ENCODE results near the gene CD96. TPM values are rescaled to one million over a fixed set of nuclear protein-coding genes. Genes with fewer than 3 reads are reported as not detected.

The CD96 gene
- total and polyA plus RNA-seq, 2 experiments from 2014 or later: 0.91 TPM; not detected in 1

GRCh38 chr3:111668888-111669488, 127.0 kb downstream of the CD96 start:
- H3F3A ChIP-seq (replicated peaks; ENCODE audit: low read depth): no peaks in the 10 kb centered on the region
- no peak overlapping the region for H3K4me2 ChIP-seq
- no peak overlapping the region for H3K27ac ChIP-seq (ENCODE audit: low read depth)
- H3K9me2 ChIP-seq (ENCODE audit: insufficient read depth): peaks cover 6% of the 10 kb centered on the region; the same call in 1 of the 2 replicates
- Mint-ChIP-seq H3K4me3 (no peak overlapping the region), H3K9me3 (peaks cover 5% of the 10 kb centered on the region), H3K27me3 (ENCODE audit: insufficient read depth, low read depth, poor library complexity) (peaks cover 5% of the 10 kb centered on the region), H3K36me3 (ENCODE audit: low read depth) (no peaks in the 10 kb centered on the region), H3K4me1 (peaks cover 8% of the 10 kb centered on the region), H3K27ac (no peak overlapping the region)
- ATAC-seq: peak; percentile 86
- DNase-seq (ENCODE audit: low spot score): peak; percentile 84
- no peak overlapping the region for H3K4me3 ChIP-seq
- H3K4me1 ChIP-seq (ENCODE audit: insufficient read depth): no peaks in the 10 kb centered on the region
- H3K79me2 ChIP-seq (replicated peaks; ENCODE audit: insufficient read depth): no peaks in the 10 kb centered on the region
- H2AFZ ChIP-seq: no peak overlapping the region
- TF ChIP-seq, protein P1, sequence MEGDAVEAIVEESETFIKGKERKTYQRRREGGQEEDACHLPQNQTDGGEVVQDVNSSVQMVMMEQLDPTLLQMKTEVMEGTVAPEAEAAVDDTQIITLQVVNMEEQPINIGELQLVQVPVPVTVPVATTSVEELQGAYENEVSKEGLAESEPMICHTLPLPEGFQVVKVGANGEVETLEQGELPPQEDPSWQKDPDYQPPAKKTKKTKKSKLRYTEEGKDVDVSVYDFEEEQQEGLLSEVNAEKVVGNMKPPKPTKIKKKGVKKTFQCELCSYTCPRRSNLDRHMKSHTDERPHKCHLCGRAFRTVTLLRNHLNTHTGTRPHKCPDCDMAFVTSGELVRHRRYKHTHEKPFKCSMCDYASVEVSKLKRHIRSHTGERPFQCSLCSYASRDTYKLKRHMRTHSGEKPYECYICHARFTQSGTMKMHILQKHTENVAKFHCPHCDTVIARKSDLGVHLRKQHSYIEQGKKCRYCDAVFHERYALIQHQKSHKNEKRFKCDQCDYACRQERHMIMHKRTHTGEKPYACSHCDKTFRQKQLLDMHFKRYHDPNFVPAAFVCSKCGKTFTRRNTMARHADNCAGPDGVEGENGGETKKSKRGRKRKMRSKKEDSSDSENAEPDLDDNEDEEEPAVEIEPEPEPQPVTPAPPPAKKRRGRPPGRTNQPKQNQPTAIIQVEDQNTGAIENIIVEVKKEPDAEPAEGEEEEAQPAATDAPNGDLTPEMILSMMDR (conservative IDR thresholded peaks at IDR 0.05; ENCODE audit: low read depth in 2 of 2): peak; percentile 83 to 86
- TF ChIP-seq POLR2AphosphoS5 (IDR thresholded peaks at IDR 0.05; ENCODE audit: low read depth): no peak
- H4K20me1 ChIP-seq (replicated peaks; ENCODE audit: insufficient read depth): no peaks in the 10 kb centered on the region
- H3K36me3 ChIP-seq (ENCODE audit: insufficient read depth): no peaks in the 10 kb centered on the region; the same call in 1 of the 2 replicates
- H3K27me3 ChIP-seq (ENCODE audit: insufficient read depth): peaks cover 15% of the 10 kb centered on the region

DNA sequence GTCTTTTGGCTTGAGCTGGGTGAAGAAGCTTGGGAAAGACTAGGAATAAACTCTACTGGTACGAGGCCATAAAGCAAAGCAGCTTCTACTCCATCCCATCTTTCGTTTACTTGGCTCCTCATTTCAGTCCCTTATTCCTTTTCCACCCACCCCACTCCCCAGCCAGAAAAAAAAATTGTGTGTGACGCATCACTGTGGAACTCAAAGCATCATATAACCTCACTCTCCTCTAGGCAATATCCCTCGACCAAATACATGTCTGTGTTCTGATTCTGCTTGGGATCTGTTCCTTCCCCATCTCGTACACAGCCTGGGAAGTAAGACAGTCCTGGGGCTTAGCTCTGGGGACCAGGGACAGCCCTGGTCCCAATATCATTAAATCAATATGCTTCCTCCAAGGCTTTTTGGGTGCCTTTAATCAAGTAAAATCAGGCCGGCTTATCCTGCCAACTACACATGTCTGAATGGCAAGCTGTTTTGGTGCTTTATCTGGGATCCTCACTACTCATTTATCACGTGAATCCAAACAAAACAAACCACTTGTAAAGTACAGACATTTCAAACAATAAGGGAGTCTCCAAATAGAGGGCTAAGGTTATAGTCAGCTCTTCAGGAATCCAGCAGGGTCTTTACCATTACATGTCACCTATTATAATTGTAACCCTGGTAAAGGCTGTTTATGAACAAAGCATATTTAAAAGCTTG, 128.1 kb downstream of the CD96 start:
- H3K27ac ChIP-seq (ENCODE audit: low read depth): no peak overlapping the region
- H3K27me3 Mint-ChIP-seq (ENCODE audit: insufficient read depth, low read depth, poor library complexity): peaks cover 8% of the 10 kb centered on the region
- H3K4me2 ChIP-seq: no peak overlapping the region
- peaks cover 2% of the 10 kb centered on the region; the same call in 1 of the 2 replicates for H3K9me2 ChIP-seq (ENCODE audit: insufficient read depth)
- peaks cover 16% of the 10 kb centered on the region for H3K27me3 ChIP-seq (ENCODE audit: insufficient read depth)
- H4K20me1 ChIP-seq (replicated peaks; ENCODE audit: insufficient read depth): no peaks in the 10 kb centered on the region
- no peak overlapping the region for H3K4me3 Mint-ChIP-seq
- H3K79me2 ChIP-seq (replicated peaks; ENCODE audit: insufficient read depth): no peaks in the 10 kb centered on the region
- no peaks in the 10 kb centered on the region for H3F3A ChIP-seq (replicated peaks; ENCODE audit: low read depth)
- H3K9me3 Mint-ChIP-seq: no peaks in the 10 kb centered on the region
- H3K4me1 Mint-ChIP-seq: peaks cover 8% of the 10 kb centered on the region
- H3K36me3 ChIP-seq (ENCODE audit: insufficient read depth): no peaks in the 10 kb centered on the region
- DNase-seq (ENCODE audit: low spot score): no peak
- H3K4me3 ChIP-seq: no peak overlapping the region
- no peaks in the 10 kb centered on the region for H3K4me1 ChIP-seq (ENCODE audit: insufficient read depth)
- no peaks in the 10 kb centered on the region for H3K36me3 Mint-ChIP-seq (ENCODE audit: low read depth)
- H2AFZ ChIP-seq: no peak overlapping the region
- ATAC-seq: no peak
- no peak overlapping the region for H3K27ac Mint-ChIP-seq
- TF ChIP-seq POLR2AphosphoS5 (IDR thresholded peaks at IDR 0.05; ENCODE audit: low read depth) (no peak), ETS1 (IDR thresholded peaks at IDR 0.05) (no peak), STAT1 (IDR thresholded peaks at IDR 0.05; ENCODE audit: unreplicated experiment) (no peak), EZH2 (IDR thresholded peaks at IDR 0.05; ENCODE audit: low read depth, unreplicated experiment) (no peak), ZNF331 (CRISPR knock-in tag; IDR thresholded peaks at IDR 0.05; ENCODE audit: low read depth) (no peak), EZH2phosphoT487 (IDR thresholded peaks at IDR 0.05; ENCODE audit: unreplicated experiment) (no peak)
- TF ChIP-seq, protein P1 (conservative IDR thresholded peaks at IDR 0.05; ENCODE audit: low read depth in 2 of 2): no peak
- TF ChIP-seq, protein P2, sequence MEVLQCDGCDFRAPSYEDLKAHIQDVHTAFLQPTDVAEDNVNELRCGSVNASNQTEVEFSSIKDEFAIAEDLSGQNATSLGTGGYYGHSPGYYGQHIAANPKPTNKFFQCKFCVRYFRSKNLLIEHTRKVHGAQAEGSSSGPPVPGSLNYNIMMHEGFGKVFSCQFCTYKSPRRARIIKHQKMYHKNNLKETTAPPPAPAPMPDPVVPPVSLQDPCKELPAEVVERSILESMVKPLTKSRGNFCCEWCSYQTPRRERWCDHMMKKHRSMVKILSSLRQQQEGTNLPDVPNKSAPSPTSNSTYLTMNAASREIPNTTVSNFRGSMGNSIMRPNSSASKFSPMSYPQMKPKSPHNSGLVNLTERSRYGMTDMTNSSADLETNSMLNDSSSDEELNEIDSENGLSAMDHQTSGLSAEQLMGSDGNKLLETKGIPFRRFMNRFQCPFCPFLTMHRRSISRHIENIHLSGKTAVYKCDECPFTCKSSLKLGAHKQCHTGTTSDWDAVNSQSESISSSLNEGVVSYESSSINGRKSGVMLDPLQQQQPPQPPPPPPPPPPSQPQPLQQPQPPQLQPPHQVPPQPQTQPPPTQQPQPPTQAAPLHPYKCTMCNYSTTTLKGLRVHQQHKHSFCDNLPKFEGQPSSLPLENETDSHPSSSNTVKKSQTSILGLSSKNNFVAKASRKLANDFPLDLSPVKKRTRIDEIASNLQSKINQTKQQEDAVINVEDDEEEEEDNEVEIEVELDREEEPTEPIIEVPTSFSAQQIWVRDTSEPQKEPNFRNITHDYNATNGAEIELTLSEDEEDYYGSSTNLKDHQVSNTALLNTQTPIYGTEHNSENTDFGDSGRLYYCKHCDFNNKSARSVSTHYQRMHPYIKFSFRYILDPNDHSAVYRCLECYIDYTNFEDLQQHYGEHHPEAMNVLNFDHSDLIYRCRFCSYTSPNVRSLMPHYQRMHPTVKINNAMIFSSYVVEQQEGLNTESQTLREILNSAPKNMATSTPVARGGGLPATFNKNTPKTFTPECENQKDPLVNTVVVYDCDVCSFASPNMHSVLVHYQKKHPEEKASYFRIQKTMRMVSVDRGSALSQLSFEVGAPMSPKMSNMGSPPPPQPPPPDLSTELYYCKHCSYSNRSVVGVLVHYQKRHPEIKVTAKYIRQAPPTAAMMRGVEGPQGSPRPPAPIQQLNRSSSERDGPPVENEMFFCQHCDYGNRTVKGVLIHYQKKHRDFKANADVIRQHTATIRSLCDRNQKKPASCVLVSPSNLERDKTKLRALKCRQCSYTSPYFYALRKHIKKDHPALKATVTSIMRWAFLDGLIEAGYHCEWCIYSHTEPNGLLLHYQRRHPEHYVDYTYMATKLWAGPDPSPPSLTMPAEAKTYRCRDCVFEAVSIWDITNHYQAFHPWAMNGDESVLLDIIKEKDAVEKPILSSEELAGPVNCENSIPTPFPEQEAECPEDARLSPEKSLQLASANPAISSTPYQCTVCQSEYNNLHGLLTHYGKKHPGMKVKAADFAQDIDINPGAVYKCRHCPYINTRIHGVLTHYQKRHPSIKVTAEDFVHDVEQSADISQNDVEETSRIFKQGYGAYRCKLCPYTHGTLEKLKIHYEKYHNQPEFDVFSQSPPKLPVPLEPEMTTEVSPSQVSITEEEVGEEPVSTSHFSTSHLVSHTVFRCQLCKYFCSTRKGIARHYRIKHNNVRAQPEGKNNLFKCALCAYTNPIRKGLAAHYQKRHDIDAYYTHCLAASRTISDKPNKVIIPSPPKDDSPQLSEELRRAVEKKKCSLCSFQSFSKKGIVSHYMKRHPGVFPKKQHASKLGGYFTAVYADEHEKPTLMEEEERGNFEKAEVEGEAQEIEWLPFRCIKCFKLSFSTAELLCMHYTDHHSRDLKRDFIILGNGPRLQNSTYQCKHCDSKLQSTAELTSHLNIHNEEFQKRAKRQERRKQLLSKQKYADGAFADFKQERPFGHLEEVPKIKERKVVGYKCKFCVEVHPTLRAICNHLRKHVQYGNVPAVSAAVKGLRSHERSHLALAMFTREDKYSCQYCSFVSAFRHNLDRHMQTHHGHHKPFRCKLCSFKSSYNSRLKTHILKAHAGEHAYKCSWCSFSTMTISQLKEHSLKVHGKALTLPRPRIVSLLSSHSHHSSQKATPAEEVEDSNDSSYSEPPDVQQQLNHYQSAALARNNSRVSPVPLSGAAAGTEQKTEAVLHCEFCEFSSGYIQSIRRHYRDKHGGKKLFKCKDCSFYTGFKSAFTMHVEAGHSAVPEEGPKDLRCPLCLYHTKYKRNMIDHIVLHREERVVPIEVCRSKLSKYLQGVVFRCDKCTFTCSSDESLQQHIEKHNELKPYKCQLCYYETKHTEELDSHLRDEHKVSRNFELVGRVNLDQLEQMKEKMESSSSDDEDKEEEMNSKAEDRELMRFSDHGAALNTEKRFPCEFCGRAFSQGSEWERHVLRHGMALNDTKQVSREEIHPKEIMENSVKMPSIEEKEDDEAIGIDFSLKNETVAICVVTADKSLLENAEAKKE (CRISPR knock-in tag; IDR thresholded peaks at IDR 0.05): no peak

All from GM23338 (cell line).